K562 (cell line): ENCODE results near the gene INCENP. TPM values are rescaled to one million over a fixed set of nuclear protein-coding genes. Genes with fewer than 3 reads are reported as not detected.

Experiments
- ATAC-seq: fragments of 200-7000 bp; cut with Tn5 transposase; 3 replicates; pipeline ENCODE4 v1.9.1; 2020; ENCODE audit warnings: moderate library complexity
- BruUV-seq: library from RNA; stranded (reverse); fragments of 400-500 nt; replicated peaks from 2 replicates; lab custom pipeline; 2021; lab: Mats Ljungman, UMichigan
- CTCF ChIA-PET: fragments of 300-600 bp; formaldehyde crosslinking; extraction: SDS; loops from one replicate; lab custom pipeline; 2021; ENCODE audit warnings: low intra/inter-chr PET ratio; lab: Yijun Ruan, JAX
- POLR2A ChIA-PET: fragments of 300-600, 350-650 bp; sonication (Branson Sonifier 250); formaldehyde crosslinking; extraction: SDS; loops from one replicate; lab custom pipeline; 2021; ENCODE audit warnings: antibody characterized with exemption, inconsistent platforms; lab: Yijun Ruan, JAX
- DNase-seq, 4 experiments: peaks; one replicate each; pipeline versions ENCODE4 v3.0.0 to v3.0.0-alpha.2; 2011 to 2018; ENCODE audit warnings: low spot score in 3 of 4, mixed read lengths in 3 of 4; ENCODE audit errors: extremely low read depth in 1 of 4
- FAIRE-seq: peaks from 2 replicates; lab custom pipeline; 2011; peaks lifted over from hg19 to GRCh38; lab: Jason Lieb, UNC
- H2AFZ ChIP-seq: 2 replicates; pipeline ENCODE4 v1.6.0; 2011; ENCODE audit warnings: low read depth, low read length, control low read depth, inconsistent platforms
- H3K27ac ChIP-seq: fragments of 200-600 bp; 3 replicates; pipeline ENCODE4 v1.8.0; 2011; ENCODE audit warnings: low read depth, mild to moderate bottlenecking, control low read depth, inconsistent platforms, low read length, moderate library complexity, mixed read lengths; ENCODE audit errors: extremely low read depth
- H3K27me3 ChIP-seq, 2 experiments: fragments of 300-600 bp in 1 of 2; 2 replicates in 1 of 2; 3 replicates in 1 of 2; pipeline versions ENCODE4 v1.6.0 to v1.8.0; 2011; ENCODE audit warnings: inconsistent platforms in 2 of 2, low read length in 2 of 2, mild to moderate bottlenecking in 1 of 2, mixed read lengths in 1 of 2, moderate library complexity in 1 of 2; ENCODE audit not compliant: control insufficient read depth in 2 of 2, insufficient read depth in 2 of 2
- H3K36me3 ChIP-seq: fragments of 300-600 bp; 3 replicates; pipeline ENCODE4 v1.8.0; 2011; ENCODE audit warnings: mild to moderate bottlenecking, low read length, inconsistent platforms; ENCODE audit not compliant: control insufficient read depth, insufficient read depth
- H3K4me1 ChIP-seq, 2 experiments: fragments of 200-600 bp in 1 of 2; replicated peaks in 1 of 2; 2 replicates in 1 of 2; 3 replicates in 1 of 2; pipeline versions ENCODE4 v1.5.1 to v1.8.0; 2011; ENCODE audit warnings: inconsistent platforms in 2 of 2, low read length in 2 of 2, mild to moderate bottlenecking in 1 of 2, mixed read lengths in 1 of 2, moderate library complexity in 1 of 2; ENCODE audit not compliant: control insufficient read depth in 2 of 2, insufficient read depth in 2 of 2
- H3K4me2 ChIP-seq: 2 replicates; pipeline ENCODE4 v1.6.1; 2011; ENCODE audit warnings: low read length, control low read depth, inconsistent platforms, mixed read lengths; ENCODE audit not compliant: insufficient read depth
- H3K4me3 ChIP-seq: fragments of 200-600 bp; sonication (generic), shearing (Covaris generic); 2 replicates; pipeline ENCODE4 v1.5.1; 2016; ENCODE audit warnings: control low read depth, inconsistent platforms
- H3K79me2 ChIP-seq: fragments of 200-600 bp; 3 replicates; pipeline ENCODE4 v1.8.0; 2011; ENCODE audit warnings: low read length, inconsistent platforms; ENCODE audit not compliant: control insufficient read depth, insufficient read depth
- H3K9ac ChIP-seq, 2 experiments: 2 replicates each; pipeline versions ENCODE4 v1.6.0 to v1.6.1; 2011; ENCODE audit warnings: low read depth in 2 of 2, low read length in 2 of 2, control low read depth in 1 of 2, inconsistent platforms in 1 of 2, mild to moderate bottlenecking in 1 of 2, mixed read lengths in 1 of 2; ENCODE audit not compliant: insufficient read depth in 1 of 2
- H3K9me1 ChIP-seq: one replicate; pipeline ENCODE4 v1.6.0; 2011; ENCODE audit warnings: inconsistent platforms, mild to moderate bottlenecking, low read length, moderate library complexity; ENCODE audit not compliant: control insufficient read depth, insufficient read depth
- H3K9me3 ChIP-seq: replicated peaks from 2 replicates; pipeline ENCODE4 v1.5.1; 2011; ENCODE audit warnings: low read depth, low read length, inconsistent platforms; ENCODE audit not compliant: control insufficient read depth, insufficient read depth
- H4K20me1 ChIP-seq: replicated peaks from 2 replicates; pipeline ENCODE4 v1.6.1; 2011; ENCODE audit warnings: low read length, inconsistent platforms, mixed read lengths; ENCODE audit not compliant: control insufficient read depth, insufficient read depth
- DNMT1 ChIP-seq: fragments of 450-650 bp; IDR thresholded peaks from 2 replicates; pipeline ENCODE4 v1.6.1; 2016; ENCODE audit warnings: antibody characterized with exemption, mild to moderate bottlenecking
- EGR1 ChIP-seq: fragments of 450-650 bp; conservative IDR thresholded peaks from 2 replicates; pipeline ENCODE4 v1.6.1; 2017; ENCODE audit warnings: mild to moderate bottlenecking
- REST ChIP-seq, 2 experiments: fragments of 450-650 bp; formaldehyde crosslinking in 1 of 2; IDR thresholded peaks; 2 replicates each; pipeline versions ENCODE4 v1.4.0 to v1.6.1; 2014 to 2020; ENCODE audit warnings: mild to moderate bottlenecking in 2 of 2, borderline replicate concordance in 1 of 2, low read depth in 1 of 2
- ZNF318 ChIP-seq, 2 experiments: fragments of 450-650 bp; IDR thresholded peaks; 2 replicates each; pipeline ENCODE4 v1.6.1; 2016; ENCODE audit warnings: mild to moderate bottlenecking in 2 of 2, borderline replicate concordance in 1 of 2, low read depth in 1 of 2, moderate library complexity in 1 of 2
- WGBS: fragments of 100-300 bp; shearing (Covaris generic); methylation state at CpG from one replicate; pipeline ENCODE4 v1.1.6; 2016; ENCODE audit warnings: low coverage, mixed read lengths; ENCODE audit not compliant: insufficient coverage; ENCODE audit errors: missing lambda C conversion rate; 5-methylcytosine and 5-hydroxymethylcytosine counted together
- in situ Hi-C: fragments of 300-500 bp; cut with MboI; formaldehyde crosslinking; loops from 4 replicates; pipeline ENCODE4 v1.15.0; 2018; ENCODE audit warnings: inconsistent platforms, mixed read lengths
- intact Hi-C: fragments of 100-400 bp; cut with micrococcal nuclease; formaldehyde crosslinking; loops from 2 replicates; pipeline ENCODE4 v1.14.2; 2022
- polyA plus RNA-seq, 8 experiments: library from polyadenylated mRNA; depleted of rRNA in 4 of 8; stranded (reverse) in 5 of 8; unstranded in 3 of 8; fragments of >200 nt; fragmentation: Nextera tagmentation in 2 of 8; fragmentation: Illumina TruSeq in 1 of 8; extraction: Ambion mirVana in 2 of 8; extraction: Trizol in 1 of 8; gene quantifications; 2 replicates each; pipeline versions ENCODE4 v1.2.1 to v1.2.3, GENCODE V29; 2011 to 2014; ENCODE audit warnings: inconsistent platforms in 1 of 8, missing spikeins in 1 of 8
- total RNA-seq, 7 experiments: library from RNA; depleted of rRNA in 6 of 7; stranded (reverse); fragments of >200 nt in 6 of 7; fragmentation: Illumina TruSeq in 2 of 7; extraction: Trizol in 2 of 7; gene quantifications; 2 replicates each; pipeline versions ENCODE4 v1.2.1 to v1.2.3, GENCODE V29; 2011 to 2021; ENCODE audit warnings: low replicate concordance in 1 of 7

The INCENP gene
- total and polyA plus RNA-seq, 9 of the 15 experiments (the other 6 are each of a cell fraction or from before 2014, with no cell fraction given): 1.1 to 97.9 (median 28.2) TPM

- Histone ChIP-seq H3K9me3 (no peaks in the 10 kb centered on the region), H3K4me3 (no peak overlapping the region), H3K9me1 (no peaks in the 10 kb centered on the region), H3K79me2 (peaks cover 95% of the 10 kb centered on the region), H3K4me2 (no peak overlapping the region), H3K27ac (no peak overlapping the region), H3K9ac (no peak overlapping the region; a peak in 1 of 4 replicates), H3K4me1 (peaks cover 15 to 17% of the 10 kb centered on the region in 2 experiments; a peak in 4 of 5 replicates), H4K20me1 (peaks cover 31% of the 10 kb centered on the region), H2AFZ (no peak overlapping the region), H3K27me3 (no peaks in the 10 kb centered on the region), H3K36me3 (peaks cover 89% of the 10 kb centered on the region)
- 96% methylated on average over 25 of the region's 28 CpGs for WGBS
- FAIRE-seq (no peak), ATAC-seq (no peak), DNase-seq (no peak)
- in situ Hi-C loops: no loop called here
- no TSS peak for BruUV-seq
- intact Hi-C loops: no loop called here
- ChIA-PET POLR2A (interaction anchor here (0.6 to 1.1 kb wide), 4 partner anchors 12 to 314 kb away, joined by 3 to 5 read pairs (median 4); no protein-coding TSS in a partner anchor), CTCF (no interaction called here)
- TF ChIP-seq DNMT1 (no peak), ZNF318 (IDR thresholded peaks at IDR 0.05; ENCODE audit: borderline replicate concordance in 1 of 2, low read depth in 1 of 2) (no peak), EGR1 (no peak), REST (IDR thresholded peaks at IDR 0.05; ENCODE audit: borderline replicate concordance) (no peak), REST (CRISPR knock-in tag; IDR thresholded peaks at IDR 0.05; ENCODE audit: low read depth) (no peak)
Measured at GRCh38 chr11:62129590-62130282, 5.9 kb downstream of the INCENP start.
